ENCODE measurements around the gene KCNV2.
"Not testable (repeated sequence)": the region's sequence is repeated elsewhere in the genome, so short reads cannot be mapped to it uniquely, and the experiment has no call there.

The KCNV2 gene

DNA sequence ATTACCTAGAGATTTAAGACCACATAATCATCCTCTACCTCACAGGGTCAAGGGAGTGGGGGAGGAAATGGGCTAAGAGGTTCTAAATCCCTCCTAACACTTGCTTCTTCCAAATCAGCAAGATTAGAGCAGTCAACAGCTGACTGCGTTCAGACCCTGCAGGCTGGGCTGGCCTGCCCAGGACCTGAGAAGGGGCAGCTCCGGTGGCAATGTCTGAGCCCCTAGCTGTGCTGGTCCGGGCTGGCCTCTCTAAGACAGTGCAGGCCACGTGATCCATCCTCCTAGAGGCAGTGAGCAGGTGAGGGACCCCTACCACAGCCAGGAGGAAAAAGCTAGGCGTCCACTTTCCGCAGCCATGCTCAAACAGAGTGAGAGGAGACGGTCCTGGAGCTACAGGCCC is at the start of gene KCNV2:
KCNV2 (plus strand) TSS at position 126 of the 400 bp plus-strand sequence; CDS start at position 356, 230 bp downstream.
- DNase-seq (ENCODE audit: low read depth), result no peak

DNA sequence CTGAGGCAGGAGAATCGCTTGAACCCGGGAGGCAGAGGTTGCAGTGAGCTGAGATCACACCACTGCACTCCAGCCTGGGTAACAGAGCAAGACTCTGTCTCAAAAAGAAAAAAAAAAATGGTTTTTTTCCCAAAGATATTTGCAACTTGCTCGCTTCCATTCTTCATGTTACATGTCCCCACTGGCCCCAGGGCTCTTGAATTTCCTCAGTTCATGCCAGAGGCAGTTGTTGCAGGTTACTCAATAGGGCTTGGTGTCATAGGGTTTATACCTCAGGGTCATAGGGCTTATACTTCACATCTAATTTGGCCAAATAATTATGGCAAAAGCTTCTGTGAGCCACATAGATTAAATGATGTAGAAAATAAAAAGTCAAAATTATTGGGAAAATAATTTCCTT is 44.1 kb upstream of the KCNV2 start:
- no peak for DNase-seq (ENCODE audit: low read depth)

DNA sequence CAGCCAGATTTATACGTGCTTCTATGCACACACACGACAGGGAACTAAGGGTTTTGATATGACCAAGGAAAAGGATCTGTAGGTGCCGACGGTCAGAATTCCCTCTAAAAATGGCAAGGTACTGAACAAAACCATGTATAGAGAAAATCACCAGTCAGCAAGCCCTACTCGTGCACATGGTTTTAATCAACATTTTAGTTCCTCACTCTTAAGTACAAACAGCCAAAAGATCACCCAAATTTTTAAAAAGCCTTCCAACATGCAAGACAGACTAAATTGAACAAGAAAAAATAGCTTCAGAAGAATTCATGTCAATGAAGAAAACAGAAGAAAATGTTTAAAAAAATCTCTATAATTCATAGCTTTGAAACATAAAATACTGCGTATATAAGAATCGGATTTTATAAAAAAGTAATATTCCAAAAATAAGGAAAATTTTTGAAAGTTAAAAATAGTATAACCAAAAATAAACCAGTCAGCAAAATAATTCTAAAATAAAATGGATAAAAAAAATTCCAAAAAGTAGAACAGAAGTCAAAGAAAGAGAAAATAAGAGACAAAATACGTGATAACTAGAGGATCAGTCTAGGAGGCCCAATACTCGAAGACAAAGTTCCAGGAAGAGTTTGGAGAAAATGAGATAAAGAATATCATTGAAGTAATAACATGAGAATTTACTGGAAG is 43.0 kb upstream of the KCNV2 start:
- no peak for DNase-seq (ENCODE audit: low read depth)

DNA sequence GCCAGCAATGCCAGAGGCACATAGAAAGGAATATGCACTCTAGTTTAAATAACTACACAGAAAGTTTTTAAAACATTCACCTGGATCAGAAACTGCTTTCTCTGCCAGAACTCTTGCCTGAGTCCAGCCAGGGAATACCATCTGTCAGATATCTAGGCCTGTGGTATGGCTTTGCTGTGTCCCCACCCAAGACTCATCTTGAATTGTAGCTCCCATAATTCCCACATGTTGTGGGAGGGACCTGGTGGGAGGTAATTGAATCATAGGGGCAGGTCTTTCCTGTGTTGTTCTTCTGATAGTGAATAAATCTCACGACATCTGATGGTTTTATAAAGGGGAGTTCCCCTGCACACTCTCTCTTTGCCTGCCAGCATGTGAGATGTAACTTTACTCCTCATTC is 41.5 kb upstream of the KCNV2 start:
- DNase-seq (ENCODE audit: low read depth), result no peak

DNA sequence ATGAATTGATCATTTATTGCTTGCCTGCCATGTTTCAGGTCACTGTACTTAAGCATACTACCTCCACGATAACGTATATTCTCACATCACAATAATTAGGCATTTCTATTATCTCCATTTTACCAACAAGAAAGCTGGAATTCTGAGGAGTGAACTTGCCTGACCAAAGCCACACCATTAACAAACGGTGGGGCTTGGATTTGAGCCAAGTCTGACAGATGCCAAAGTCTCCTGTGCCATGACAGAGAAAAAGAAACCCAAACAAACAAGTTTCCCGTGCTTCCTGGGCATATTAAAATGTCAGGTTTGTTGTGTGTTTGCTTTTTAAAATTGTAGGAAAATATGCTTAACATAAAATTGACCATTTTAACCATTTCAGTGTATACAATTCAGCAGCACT is 40.8 kb upstream of the KCNV2 start:
- DNase-seq (ENCODE audit: low read depth), result no peak

DNA sequence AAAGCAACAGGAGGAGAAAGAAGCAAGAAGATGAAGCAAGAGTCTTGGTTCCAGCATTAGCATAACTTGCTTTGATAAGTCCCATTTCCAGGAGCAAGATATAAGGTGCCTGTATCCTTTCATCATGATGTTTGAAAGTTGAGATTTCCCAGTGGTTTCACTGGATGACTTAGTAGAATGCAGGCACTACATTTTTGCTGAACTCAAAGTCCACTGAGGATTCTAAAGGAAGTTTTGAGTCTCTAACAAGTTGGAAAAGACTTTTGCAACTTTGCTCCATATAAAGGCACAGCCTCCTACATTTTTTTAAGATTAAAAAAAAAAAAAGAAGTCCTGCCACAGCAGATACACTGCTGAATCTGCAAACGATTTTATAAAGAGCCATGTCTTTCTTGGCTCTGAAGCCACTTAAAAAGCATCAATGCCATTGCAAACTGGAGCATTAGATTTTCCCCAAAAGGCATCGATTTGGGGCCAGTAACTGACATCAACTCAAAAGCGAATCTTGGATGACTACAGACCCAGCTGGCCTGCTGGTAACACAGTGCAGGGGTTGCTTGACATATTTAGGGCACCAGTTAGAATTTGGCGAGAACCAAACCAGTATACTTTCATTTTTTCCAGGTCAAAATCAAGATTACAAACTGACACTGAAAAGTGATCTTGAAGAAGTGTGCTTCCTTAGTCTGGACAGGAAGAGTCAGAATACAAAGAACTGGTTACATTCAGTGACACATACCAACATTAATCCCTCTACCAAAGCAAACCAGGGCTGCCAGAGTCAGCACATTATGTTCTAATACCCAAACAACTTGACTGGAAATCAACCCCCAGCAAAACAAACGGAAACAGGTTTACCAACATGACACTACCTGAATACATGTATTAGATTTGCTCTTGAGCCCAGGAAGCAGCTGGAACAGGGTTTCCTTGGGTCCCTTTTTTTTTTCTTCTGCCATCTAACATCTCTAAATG is 39.1 kb upstream of the KCNV2 start:
- no peak for DNase-seq (ENCODE audit: low read depth)

DNA sequence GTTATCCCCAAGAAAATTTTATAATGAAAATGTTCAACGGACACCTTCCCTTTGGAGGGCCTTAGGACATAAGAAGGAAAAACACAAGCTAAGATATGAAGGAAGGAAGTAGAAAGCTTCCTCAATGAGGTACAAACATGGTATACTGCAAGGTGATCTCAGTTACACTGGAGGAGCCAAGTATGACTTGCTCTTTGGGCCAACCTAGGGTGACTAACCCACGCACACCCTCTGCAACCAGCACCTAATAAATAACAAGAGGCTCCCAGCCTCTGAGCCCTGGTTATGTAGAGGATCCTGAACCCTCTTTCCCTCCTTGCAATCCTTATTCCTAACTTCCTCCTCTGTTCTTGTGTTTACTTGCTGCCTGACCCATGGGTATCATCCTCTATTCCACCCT is 38.3 kb upstream of the KCNV2 start:
- no peak for DNase-seq (ENCODE audit: low read depth)

DNA sequence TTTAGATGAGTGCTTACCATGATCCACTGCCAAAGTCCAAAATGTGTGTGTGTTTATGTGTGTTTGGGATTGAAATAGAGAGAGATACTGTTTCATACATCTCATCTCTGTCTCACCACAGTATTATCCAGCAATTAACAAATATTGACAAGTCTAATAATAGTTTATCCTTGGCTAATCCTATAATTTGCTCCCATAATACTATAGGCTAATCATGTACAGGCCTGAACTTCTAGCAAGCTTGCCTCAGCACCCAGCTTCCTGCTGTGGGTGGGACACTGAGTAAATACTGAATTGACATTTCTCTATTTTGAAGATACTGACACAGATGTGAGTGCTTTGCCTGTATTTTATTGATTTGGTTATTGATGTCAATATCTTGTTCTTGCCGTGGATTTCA is 35.3 kb upstream of the KCNV2 start:
- DNase-seq (ENCODE audit: low read depth), result no peak

DNA sequence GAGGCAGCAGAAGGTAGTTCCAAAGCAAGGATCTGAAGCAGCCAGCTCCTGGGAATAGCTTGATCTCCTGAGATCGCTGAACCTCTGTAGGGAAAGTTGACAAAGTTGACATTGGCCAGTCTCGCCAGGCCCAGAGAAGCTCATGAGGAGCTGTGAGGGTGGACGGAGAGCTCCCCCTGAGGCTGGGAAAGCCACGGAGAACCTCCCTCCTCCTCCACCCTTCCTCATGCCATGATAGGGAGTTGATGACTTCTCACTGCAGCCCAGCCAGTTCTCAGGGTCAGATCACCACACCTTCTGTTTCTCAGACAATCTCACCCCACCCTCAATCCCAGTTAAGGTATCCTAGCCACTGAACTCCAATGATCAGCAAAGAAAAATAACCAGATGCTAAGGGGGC is 30.4 kb upstream of the KCNV2 start:
- no peak for DNase-seq (ENCODE audit: low read depth)

DNA sequence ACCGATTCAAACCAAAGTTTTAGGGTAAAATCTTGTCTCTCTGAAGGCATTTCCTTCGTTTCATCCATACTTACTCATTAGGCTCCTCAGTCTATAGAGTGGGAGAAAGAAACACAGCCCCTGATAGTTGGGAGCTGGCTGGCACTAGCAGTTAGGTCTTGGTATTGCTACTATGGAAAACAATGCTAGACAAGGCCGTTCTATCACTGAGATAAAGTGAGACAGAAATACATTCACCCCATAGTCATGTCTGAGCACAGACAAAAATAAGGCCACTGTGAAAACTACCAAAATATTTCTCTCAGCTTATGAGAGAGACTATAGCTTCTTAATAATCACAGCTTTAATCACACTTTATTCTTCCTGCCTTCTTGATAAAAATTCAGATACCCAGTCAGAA is 28.7 kb upstream of the KCNV2 start:
- no peak for DNase-seq (ENCODE audit: low read depth)

DNA sequence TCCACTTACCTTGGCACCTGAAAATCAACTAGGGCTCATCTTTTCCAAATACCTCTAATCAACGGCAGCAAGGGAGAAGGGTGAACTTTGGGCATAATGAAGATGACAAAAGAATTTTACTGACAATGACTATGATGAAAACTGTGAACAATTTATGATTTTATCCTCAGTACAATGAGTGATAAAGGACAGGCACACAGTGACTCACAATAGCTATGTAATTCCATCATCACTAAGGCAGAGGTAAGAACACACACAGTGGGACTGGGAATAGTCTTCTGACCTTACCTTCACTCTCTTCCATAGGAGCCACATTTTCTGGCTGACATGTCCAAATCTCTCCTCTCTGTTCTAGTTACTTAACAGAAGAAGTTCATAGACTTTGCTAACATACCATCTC is 26.1 kb upstream of the KCNV2 start:
- DNase-seq (ENCODE audit: low read depth), result no peak

DNA sequence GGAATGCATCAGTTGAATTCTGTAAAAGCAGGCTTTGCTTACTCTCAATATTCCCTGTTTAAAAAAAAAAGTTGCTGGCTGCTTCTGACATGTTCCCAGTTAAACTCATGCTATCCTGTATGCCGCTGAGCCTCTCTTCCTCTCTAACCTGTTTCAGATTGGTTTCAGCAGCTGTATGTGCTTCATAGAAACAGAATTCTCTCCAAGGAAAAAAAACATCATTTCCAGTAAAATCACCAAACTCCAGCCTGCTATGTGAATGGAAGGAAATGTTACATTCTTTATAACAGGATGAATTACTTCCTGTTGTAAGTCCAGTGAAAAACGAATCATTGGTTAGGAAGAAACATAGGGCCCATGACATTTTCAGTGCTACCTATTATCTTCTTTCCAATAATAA is 25.7 kb upstream of the KCNV2 start:
- DNase-seq (ENCODE audit: low read depth), result no peak

DNA sequence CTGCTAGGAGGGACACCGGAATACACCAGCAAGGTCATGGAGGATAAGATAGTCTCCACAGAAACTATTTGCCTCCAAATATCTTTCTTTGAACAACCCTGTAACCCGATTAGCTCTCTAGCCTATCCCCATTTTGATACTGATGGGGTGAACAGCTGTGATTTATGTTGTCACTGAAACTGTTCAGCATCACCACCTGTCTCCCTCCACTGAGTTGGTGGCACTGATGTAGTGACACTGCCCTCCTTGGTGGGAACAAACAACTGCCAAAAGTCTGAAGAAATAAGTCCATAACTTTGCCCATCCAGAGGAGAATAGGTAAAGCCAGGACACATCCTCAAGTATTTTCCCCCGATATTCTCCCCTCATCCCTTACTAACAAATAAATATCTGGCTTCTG is 24.3 kb upstream of the KCNV2 start:
- no peak for DNase-seq (ENCODE audit: low read depth)

DNA sequence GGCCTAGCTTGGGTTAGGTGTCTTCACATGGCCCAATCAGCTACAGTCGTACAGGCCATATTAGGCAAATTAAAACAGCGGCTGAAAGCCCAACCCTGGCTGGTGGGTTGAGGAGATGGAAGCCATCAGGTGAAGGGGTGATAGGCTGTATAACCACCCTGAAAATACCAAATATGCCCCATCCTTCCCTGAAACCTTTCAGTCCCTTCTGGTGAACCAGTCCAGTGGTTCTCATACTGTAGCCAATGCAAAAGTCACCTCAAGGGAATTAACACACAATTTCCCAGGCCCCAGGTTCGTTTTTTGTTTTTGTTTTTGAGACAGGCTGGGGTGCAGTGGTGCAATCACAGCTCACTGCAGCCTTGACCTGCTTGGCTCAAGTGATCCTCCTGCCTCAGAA is 19.8 kb upstream of the KCNV2 start:
- no peak for DNase-seq (ENCODE audit: low read depth)

DNA sequence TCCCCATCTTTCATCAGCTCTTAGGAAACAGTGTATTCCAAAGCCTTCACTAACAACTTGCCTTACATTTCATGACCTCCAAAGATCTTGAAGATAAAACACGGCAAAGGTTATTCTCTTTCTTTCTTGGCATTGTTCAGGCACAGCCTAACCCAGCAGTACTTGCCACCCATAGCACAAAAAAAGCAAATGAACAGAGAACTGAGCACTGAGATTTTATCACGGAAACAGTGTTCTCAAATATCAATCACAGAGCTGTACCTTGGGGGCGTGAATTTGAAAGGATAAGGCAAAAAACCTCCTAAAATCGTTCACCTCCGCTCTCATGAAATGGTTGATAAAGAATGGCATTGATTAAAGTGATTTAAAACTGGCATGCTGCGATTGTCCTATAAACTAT is 16.9 kb upstream of the KCNV2 start:
- no peak for DNase-seq (ENCODE audit: low read depth)

DNA sequence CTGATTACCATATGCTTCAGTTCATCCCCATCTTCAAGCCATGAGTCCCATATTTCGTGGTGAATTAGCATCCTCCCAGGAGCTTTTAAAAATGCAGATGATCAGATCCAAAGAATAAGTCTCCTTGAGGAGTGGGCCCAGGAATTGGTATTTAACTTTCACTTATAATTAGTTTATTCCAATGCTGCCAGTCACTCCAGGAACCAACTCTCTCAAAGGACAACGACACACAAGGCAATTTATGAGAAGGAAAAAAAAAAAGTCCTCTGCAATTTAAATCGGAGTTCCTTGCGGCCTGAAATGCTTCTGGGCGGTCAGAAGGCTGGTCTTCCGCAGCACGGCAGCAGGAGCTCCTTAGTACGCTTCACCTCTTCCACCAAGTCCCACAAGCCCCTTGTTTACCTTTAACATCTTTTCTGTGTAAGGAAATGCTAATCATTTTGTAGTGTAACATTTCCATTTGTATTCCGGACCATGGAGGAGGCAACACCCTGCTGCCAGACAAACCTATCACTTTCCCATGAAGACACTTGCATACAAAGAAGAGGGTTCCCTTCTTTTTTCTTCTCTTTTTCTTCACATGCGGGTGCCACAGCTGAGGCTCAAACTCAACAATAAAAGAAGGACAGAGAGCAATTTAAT is 16.3 kb upstream of the KCNV2 start:
- no peak for DNase-seq (ENCODE audit: low read depth)

DNA sequence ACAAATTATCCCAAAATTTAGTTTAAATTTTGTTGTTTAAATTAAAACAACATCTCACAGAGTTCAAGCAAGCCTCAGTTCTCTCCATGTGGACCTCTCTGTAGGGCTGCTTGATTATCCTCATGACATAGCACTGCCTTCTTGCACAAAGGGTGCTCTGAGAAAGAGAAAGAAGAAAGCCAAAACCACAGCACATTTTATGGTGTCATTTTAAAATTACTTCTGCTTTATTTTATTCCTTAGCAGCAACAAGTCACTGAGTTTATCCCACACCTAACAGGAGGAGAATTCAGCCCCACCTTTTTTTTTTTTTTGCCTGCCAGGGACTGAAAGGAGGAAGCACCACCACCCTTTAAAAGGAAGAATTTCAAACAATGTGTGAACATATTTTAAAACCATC is 12.8 kb upstream of the KCNV2 start:
- DNase-seq (ENCODE audit: low read depth), result no peak

DNA sequence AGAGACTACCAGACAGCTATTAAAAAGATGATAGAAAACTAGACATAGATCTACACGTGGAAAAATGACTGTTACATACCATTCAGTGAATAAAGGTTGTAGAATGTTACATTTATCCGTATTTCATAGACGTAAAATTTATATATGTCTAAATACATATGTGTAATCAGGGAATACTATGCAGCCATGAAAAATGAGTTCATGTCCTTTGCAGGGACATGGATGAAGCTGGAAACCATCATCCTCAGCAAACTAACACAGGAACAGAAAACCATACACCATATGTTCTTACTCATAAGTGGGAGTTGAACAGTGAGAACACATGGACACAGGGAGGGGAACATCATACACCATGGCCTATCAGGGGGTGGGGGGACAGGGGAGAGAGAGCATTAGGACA is 10.1 kb upstream of the KCNV2 start:
- DNase-seq (ENCODE audit: low read depth), result not testable (repeated sequence)

DNA sequence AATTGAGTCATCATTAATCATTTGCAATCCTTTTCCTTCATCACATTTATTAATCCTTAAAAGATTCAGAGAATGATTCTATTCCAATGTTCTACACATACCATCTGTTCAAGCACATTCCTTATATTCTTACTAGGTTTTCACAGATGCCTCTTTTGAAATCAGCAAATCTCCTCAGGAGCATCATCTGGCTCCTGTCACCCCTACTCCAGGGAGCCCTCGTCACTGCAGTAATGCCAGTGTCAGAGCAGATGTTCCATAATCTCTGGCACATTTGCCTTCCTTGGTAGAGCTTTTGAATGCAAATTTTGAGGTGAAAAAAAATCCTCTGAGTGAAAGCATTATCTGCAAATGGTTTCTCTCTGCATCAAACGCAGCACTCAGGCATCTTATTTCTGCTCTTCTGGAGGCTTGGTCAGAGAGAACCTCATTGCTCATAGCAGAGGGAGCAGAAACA is 7.6 kb upstream of the KCNV2 start:
- no peak for DNase-seq (ENCODE audit: low read depth)

DNA sequence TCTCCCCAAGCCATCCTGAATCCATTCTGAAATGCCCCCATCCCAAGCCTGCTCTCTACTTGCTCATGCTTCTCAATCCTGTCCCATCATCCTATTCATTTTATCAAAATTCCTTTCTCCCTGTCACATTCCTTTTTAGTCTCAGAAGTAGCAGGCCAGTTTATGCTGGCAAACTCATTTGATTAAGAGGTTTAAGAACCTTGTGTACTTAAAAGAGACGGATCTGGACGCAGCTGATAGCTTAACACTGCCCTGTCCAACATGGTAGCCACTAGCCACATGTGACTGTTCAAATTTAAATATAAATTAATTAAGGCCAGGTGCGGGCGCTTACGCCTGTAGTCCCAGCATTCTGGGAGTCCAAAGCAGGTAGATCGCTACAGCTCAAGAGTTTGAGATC is 5.6 kb upstream of the KCNV2 start:
- no peak for DNase-seq (ENCODE audit: low read depth)

DNA sequence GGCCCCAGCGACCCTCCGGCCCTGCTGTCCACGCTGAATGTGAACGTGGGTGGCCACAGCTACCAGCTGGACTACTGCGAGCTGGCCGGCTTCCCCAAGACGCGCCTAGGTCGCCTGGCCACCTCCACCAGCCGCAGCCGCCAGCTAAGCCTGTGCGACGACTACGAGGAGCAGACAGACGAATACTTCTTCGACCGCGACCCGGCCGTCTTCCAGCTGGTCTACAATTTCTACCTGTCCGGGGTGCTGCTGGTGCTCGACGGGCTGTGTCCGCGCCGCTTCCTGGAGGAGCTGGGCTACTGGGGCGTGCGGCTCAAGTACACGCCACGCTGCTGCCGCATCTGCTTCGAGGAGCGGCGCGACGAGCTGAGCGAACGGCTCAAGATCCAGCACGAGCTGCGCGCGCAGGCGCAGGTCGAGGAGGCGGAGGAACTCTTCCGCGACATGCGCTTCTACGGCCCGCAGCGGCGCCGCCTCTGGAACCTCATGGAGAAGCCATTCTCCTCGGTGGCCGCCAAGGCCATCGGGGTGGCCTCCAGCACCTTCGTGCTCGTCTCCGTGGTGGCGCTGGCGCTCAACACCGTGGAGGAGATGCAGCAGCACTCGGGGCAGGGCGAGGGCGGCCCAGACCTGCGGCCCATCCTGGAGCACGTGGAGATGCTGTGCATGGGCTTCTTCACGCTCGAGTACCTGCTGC is 839 bp downstream of the KCNV2 start:
- DNase-seq (ENCODE audit: low read depth), result no peak

DNA sequence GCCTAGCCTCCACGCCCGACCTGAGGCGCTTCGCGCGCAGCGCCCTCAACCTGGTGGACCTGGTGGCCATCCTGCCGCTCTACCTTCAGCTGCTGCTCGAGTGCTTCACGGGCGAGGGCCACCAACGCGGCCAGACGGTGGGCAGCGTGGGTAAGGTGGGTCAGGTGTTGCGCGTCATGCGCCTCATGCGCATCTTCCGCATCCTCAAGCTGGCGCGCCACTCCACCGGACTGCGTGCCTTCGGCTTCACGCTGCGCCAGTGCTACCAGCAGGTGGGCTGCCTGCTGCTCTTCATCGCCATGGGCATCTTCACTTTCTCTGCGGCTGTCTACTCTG is 1.4 kb downstream of the KCNV2 start:
- DNase-seq (ENCODE audit: low read depth), result no peak
